Measurements from ENCODE around the gene KLHL26.

GRCh38 chr19:18656337-18657086 lies 19.7 kb downstream of the KLHL26 start:
- TF ChIP-seq CTCF (IDR thresholded peaks at IDR 0.05; ENCODE audit: borderline replicate concordance, extremely low read depth, low read length, poor library complexity, severe bottlenecking) (no peak), EZH2 (IDR thresholded peaks at IDR 0.05; ENCODE audit: borderline replicate concordance, low read depth, low read length, severe bottlenecking) (no peak)

Measured in DND-41 (cell line).